ENCODE results near the gene COL27A1. TPM values are rescaled to one million over a fixed set of nuclear protein-coding genes. Genes with fewer than 3 reads are reported as not detected.
A peak's percentile ranks its signal among the peaks of the same experiment; 100 is the strongest.

The COL27A1 gene
- 1.2 and 2.8 TPM in 2 replicates for total RNA-seq (2014; rRNA removed; shearing (Covaris generic))
- 11.7 and 15.4 TPM in 2 replicates for polyA plus RNA-seq (2014; cell fraction: nucleus; rRNA removed)

GRCh38 chr9:114155263-114155994, at the start of gene COL27A1:
Gene COL27A1, plus strand, starts transcription at chr9:114155537. Its CDS starts 414 bp downstream, at chr9:114155951.
- peak; percentile 66 for DNase-seq (ENCODE audit: extremely low read depth, low read depth)

- DNase-seq (ENCODE audit: extremely low read depth, low read depth), result no peak
Observed at GRCh38 chr9:114107286-114108001, 47.9 kb upstream of the COL27A1 start.

- DNase-seq (ENCODE audit: extremely low read depth, low read depth), result peak; percentile 66
Observed at GRCh38 chr9:114108016-114108833, 47.1 kb upstream of the COL27A1 start.

GRCh38 chr9:114109124-114109523, 46.2 kb upstream of the COL27A1 start:
- no peak for DNase-seq (ENCODE audit: extremely low read depth, low read depth)

GRCh38 chr9:114110180-114110579, 45.2 kb upstream of the COL27A1 start:
- no peak for DNase-seq (ENCODE audit: extremely low read depth, low read depth)

GRCh38 chr9:114112325-114112724, 43.0 kb upstream of the COL27A1 start:
- no peak for DNase-seq (ENCODE audit: extremely low read depth, low read depth)

GRCh38 chr9:114112778-114113584, 42.4 kb upstream of the COL27A1 start:
- DNase-seq (ENCODE audit: extremely low read depth, low read depth), result no peak

GRCh38 chr9:114114364-114114763, 41.0 kb upstream of the COL27A1 start:
- no peak for DNase-seq (ENCODE audit: extremely low read depth, low read depth)

GRCh38 chr9:114115654-114116125, 39.6 kb upstream of the COL27A1 start:
- DNase-seq (ENCODE audit: extremely low read depth, low read depth), result no peak

- DNase-seq (ENCODE audit: extremely low read depth, low read depth), result no peak
Observed at GRCh38 chr9:114116126-114116747, 39.1 kb upstream of the COL27A1 start.

- no peak for DNase-seq (ENCODE audit: extremely low read depth, low read depth)
Observed at GRCh38 chr9:114117614-114117995, 37.7 kb upstream of the COL27A1 start.

- DNase-seq (ENCODE audit: extremely low read depth, low read depth), result no peak
Observed at GRCh38 chr9:114117996-114118830, 37.1 kb upstream of the COL27A1 start.

GRCh38 chr9:114119242-114120191, 35.8 kb upstream of the COL27A1 start:
- no peak for DNase-seq (ENCODE audit: extremely low read depth, low read depth)

GRCh38 chr9:114120192-114121014, 34.9 kb upstream of the COL27A1 start:
- DNase-seq (ENCODE audit: extremely low read depth, low read depth), result no peak

GRCh38 chr9:114121227-114122135, 33.9 kb upstream of the COL27A1 start:
- no peak for DNase-seq (ENCODE audit: extremely low read depth, low read depth)
